HCT116 (cell line): Measurements from ENCODE around the gene CCSER1. TPM values are rescaled to one million over a fixed set of nuclear protein-coding genes. Genes with fewer than 3 reads are reported as not detected.

ENCODE experiments used
- ATAC-seq: fragments of 200-7000 bp; cut with Tn5 transposase; 2 replicates; pipeline ENCODE4 v1.9.1; 2020; ENCODE audit warnings: mild to moderate bottlenecking, moderate library complexity
- BruUV-seq: library from RNA; stranded (reverse); fragments of 400-500 nt; replicated peaks from 2 replicates; lab custom pipeline; 2021; lab: Mats Ljungman, UMichigan
- CTCF ChIA-PET: fragments of 300-600 bp; sonication (Branson Sonifier 250); formaldehyde crosslinking; loops from one replicate; lab custom pipeline; 2021; ENCODE audit warnings: antibody characterized with exemption; lab: Charles Lee
- POLR2A ChIA-PET: fragments of 300-600, 350-600 bp; sonication (Branson Sonifier 250); formaldehyde crosslinking; loops from one replicate; lab custom pipeline; 2021; ENCODE audit warnings: antibody characterized with exemption; lab: Charles Lee
- RAD21 ChIA-PET, 2 experiments: fragments of 300-600 bp; sonication (Branson Sonifier 250); formaldehyde crosslinking; loops; one replicate each; lab custom pipeline; 2023; ENCODE audit warnings: low total read pairs in 2 of 2; ENCODE audit not compliant: uncharacterized antibody in 2 of 2, unreplicated experiment in 2 of 2, low non-redundant PET in 1 of 2; lab: Charles Lee
- DNase-seq: peaks from one replicate; pipeline ENCODE4 v3.0.0-alpha.2; 2010; ENCODE audit warnings: low read depth, low spot score
- H2AFZ ChIP-seq: fragments of 200-600 bp; shearing (Covaris generic), sonication (generic); 2 replicates; pipeline ENCODE4 v1.6.1; 2017; ENCODE audit warnings: low read depth, mixed run types, mixed read lengths, antibody characterized with exemption, low read length; ENCODE audit not compliant: poor library complexity, severe bottlenecking
- H3K27ac ChIP-seq: 2 replicates; pipeline ENCODE4 v1.5.1; 2012; ENCODE audit warnings: low read depth, low read length
- H3K27me3 ChIP-seq: fragments of 200-600 bp; sonication (generic); 2 replicates; pipeline ENCODE4 v1.6.1; 2016; ENCODE audit warnings: mixed run types, low read length, mixed read lengths; ENCODE audit not compliant: insufficient read depth
- H3K36me3 ChIP-seq, 2 experiments: fragments of 200-500 bp in 1 of 2; fragments of 200-600 bp in 1 of 2; sonication (Bioruptor generic) in 1 of 2; sonication (generic) in 1 of 2; 2 replicates each; pipeline versions ENCODE4 v1.5.1 to v1.6.1; 2014 to 2016; ENCODE audit warnings: low read length in 2 of 2, inconsistent platforms in 1 of 2, mixed read lengths in 1 of 2, mixed run types in 1 of 2; ENCODE audit not compliant: insufficient read depth in 2 of 2, control insufficient read depth in 1 of 2
- H3K4me1 ChIP-seq, 2 experiments: fragments of 200-600 bp in 1 of 2; sonication (generic) in 1 of 2; 2 replicates each; pipeline versions ENCODE4 v1.5.1 to v1.6.1; 2012 to 2017; ENCODE audit warnings: low read length in 2 of 2, inconsistent platforms in 1 of 2, mild to moderate bottlenecking in 1 of 2, mixed read lengths in 1 of 2, mixed run types in 1 of 2, moderate library complexity in 1 of 2; ENCODE audit not compliant: insufficient read depth in 2 of 2, control insufficient read depth in 1 of 2
- H3K4me2 ChIP-seq: fragments of 200-600 bp; sonication (generic); 2 replicates; pipeline ENCODE4 v1.6.1; 2017; ENCODE audit warnings: mixed run types, low read length, mixed read lengths
- H3K4me3 ChIP-seq, 2 experiments: fragments of 200-600 bp in 1 of 2; sonication (generic) in 1 of 2; replicated peaks in 1 of 2; 2 replicates each; pipeline ENCODE4 v1.5.1; 2011 to 2016; ENCODE audit warnings: low read length in 2 of 2, control low read depth in 1 of 2, low read depth in 1 of 2, mild to moderate bottlenecking in 1 of 2, mixed read lengths in 1 of 2, mixed run types in 1 of 2
- H3K79me2 ChIP-seq: fragments of 200-600 bp; sonication (generic); 2 replicates; pipeline ENCODE4 v1.6.1; 2017; ENCODE audit warnings: mild to moderate bottlenecking, mixed run types, low read length, moderate library complexity, mixed read lengths; ENCODE audit not compliant: insufficient read depth
- H3K9ac ChIP-seq: fragments of 200-600 bp; sonication (generic); 2 replicates; pipeline ENCODE4 v1.6.1; 2016; ENCODE audit warnings: low read length, mixed read lengths
- H3K9me2 ChIP-seq: fragments of 200-600 bp; sonication (generic), shearing (Covaris generic); 2 replicates; pipeline ENCODE4 v1.6.1; 2017; ENCODE audit warnings: mixed run types, mild to moderate bottlenecking, moderate library complexity; ENCODE audit not compliant: insufficient read depth
- H3K9me3 ChIP-seq, 2 experiments: fragments of 200-500 bp in 1 of 2; fragments of 200-600 bp in 1 of 2; sonication (Bioruptor generic) in 1 of 2; sonication (generic) in 1 of 2; 2 replicates each; pipeline ENCODE4 v1.6.1; 2014 to 2017; ENCODE audit warnings: low read length in 2 of 2, mixed read lengths in 2 of 2, inconsistent platforms in 1 of 2, low read depth in 1 of 2, mild to moderate bottlenecking in 1 of 2, mixed run types in 1 of 2, moderate library complexity in 1 of 2; ENCODE audit not compliant: control insufficient read depth in 1 of 2, insufficient read depth in 1 of 2
- H4K20me1 ChIP-seq: fragments of 200-600 bp; sonication (generic), shearing (Covaris generic); 2 replicates; pipeline ENCODE4 v1.6.1; 2017; ENCODE audit warnings: mixed run types, mild to moderate bottlenecking, moderate library complexity; ENCODE audit not compliant: insufficient read depth
- EGR1 ChIP-seq: IDR thresholded peaks from 2 replicates; pipeline ENCODE4 v1.6.1; 2012; ENCODE audit warnings: low read depth
- ELF1 ChIP-seq: IDR thresholded peaks from 2 replicates; pipeline ENCODE4 v1.6.1; 2012; ENCODE audit warnings: low read depth, borderline replicate concordance
- EZH2phosphoT487 ChIP-seq: fragments of 200-600 bp; IDR thresholded peaks from 2 replicates; pipeline ENCODE4 v1.6.1; 2018; ENCODE audit warnings: antibody characterized with exemption, borderline replicate concordance
- JUND ChIP-seq: IDR thresholded peaks from 2 replicates; pipeline ENCODE4 v1.6.1; 2012
- POLR2A ChIP-seq: IDR thresholded peaks from 2 replicates; pipeline ENCODE4 v1.7.0; 2011; ENCODE audit warnings: borderline replicate concordance; ENCODE audit not compliant: insufficient read depth, insufficient read length; ENCODE audit errors: extremely low read depth
- POLR2AphosphoS5 ChIP-seq: IDR thresholded peaks from 2 replicates; pipeline ENCODE4 v1.6.1; 2011; ENCODE audit warnings: mild to moderate bottlenecking, low read depth, low read length, moderate library complexity
- RAD21 ChIP-seq: IDR thresholded peaks from 2 replicates; pipeline ENCODE4 v1.6.1; 2012; ENCODE audit warnings: low read depth, mild to moderate bottlenecking
- SIN3A ChIP-seq: IDR thresholded peaks from 2 replicates; pipeline ENCODE4 v1.6.1; 2012; ENCODE audit warnings: low read depth
- SRF ChIP-seq: IDR thresholded peaks from 2 replicates; pipeline ENCODE4 v1.6.1; 2012; ENCODE audit warnings: low read depth
- YY1 ChIP-seq: IDR thresholded peaks from 2 replicates; pipeline ENCODE4 v1.6.1; 2011; ENCODE audit warnings: low read length, low read depth, moderate library complexity, mild to moderate bottlenecking; ENCODE audit not compliant: insufficient replicate concordance; ENCODE audit errors: extremely low read depth
- ZFX ChIP-seq: fragments of 450-650 bp; IDR thresholded peaks from 2 replicates; pipeline ENCODE4 v1.6.1; 2017
- ZNF274 ChIP-seq: fragments of 200-500 bp; sonication (Bioruptor generic); IDR thresholded peaks from 2 replicates; pipeline ENCODE4 v1.6.1; 2014; ENCODE audit warnings: mild to moderate bottlenecking, low read depth, low read length, inconsistent platforms
- intact Hi-C: fragments of 100-400 bp; cut with micrococcal nuclease; formaldehyde crosslinking; loops from 2 replicates; pipeline ENCODE4 v1.10.0; 2022
- total RNA-seq: library from RNA; stranded (reverse); gene quantifications from one replicate; pipeline ENCODE4 v1.2.1, GENCODE V29; 2021; ENCODE audit not compliant: unreplicated experiment
- TF ChIP-seq, protein P1 (sequence below): IDR thresholded peaks from 2 replicates; pipeline ENCODE4 v1.6.1; 2011; ENCODE audit warnings: mild to moderate bottlenecking, low read length, moderate library complexity; ENCODE audit not compliant: insufficient replicate concordance; ENCODE audit errors: extremely low read depth
- TF ChIP-seq, protein P2 (sequence below): IDR thresholded peaks from 2 replicates; pipeline ENCODE4 v1.6.1; 2012; ENCODE audit warnings: low read depth
- TF ChIP-seq, protein P3 (sequence below): IDR thresholded peaks from 2 replicates; pipeline ENCODE4 v1.6.1; 2012
- TF ChIP-seq, protein P4 (sequence below): IDR thresholded peaks from 2 replicates; pipeline ENCODE4 v1.6.1; 2012
- TF ChIP-seq, protein P5 (sequence below), 3 experiments: fragments of 200-600 bp in 1 of 3; sonication (generic) in 1 of 3; IDR thresholded peaks in 2 of 3; conservative IDR thresholded peaks in 1 of 3; 2 replicates each; pipeline ENCODE4 v1.5.1; 2012 to 2017; ENCODE audit warnings: low read depth in 2 of 3, low read length in 2 of 3, antibody characterized with exemption in 1 of 3, borderline replicate concordance in 1 of 3, control low read depth in 1 of 3, mild to moderate bottlenecking in 1 of 3, mixed read lengths in 1 of 3, mixed run types in 1 of 3, moderate library complexity in 1 of 3; ENCODE audit not compliant: insufficient read depth in 1 of 3

Gene CCSER1
- total RNA-seq, 1 experiment from 2014 or later: 6.7 TPM

DNA sequence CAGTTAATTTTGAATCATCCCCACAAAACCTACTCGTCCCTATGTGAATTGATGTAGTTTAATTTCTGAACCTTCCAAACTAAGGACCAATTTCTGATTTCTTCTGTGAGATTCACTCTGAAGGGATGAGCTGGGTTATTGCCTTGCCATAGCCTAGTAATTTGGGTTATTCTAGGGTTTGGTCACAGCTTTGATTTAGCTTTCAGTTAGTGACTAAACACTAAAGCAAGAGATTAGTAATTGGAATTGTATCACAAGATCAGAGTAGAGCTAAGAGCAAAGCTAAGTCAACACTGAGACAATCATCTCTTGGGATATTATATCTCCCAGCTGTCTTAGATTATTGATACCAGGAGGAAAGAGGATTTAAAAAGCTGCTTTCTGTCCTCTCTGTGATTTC is 588.0 kb downstream of the CCSER1 start (continued):
- TF ChIP-seq ZNF274: no peak
- TF ChIP-seq RAD21: no peak
- TF ChIP-seq EZH2phosphoT487: no peak
- no peak for TF ChIP-seq SRF
- no peak for TF ChIP-seq POLR2AphosphoS5
- TF ChIP-seq, protein P1, sequence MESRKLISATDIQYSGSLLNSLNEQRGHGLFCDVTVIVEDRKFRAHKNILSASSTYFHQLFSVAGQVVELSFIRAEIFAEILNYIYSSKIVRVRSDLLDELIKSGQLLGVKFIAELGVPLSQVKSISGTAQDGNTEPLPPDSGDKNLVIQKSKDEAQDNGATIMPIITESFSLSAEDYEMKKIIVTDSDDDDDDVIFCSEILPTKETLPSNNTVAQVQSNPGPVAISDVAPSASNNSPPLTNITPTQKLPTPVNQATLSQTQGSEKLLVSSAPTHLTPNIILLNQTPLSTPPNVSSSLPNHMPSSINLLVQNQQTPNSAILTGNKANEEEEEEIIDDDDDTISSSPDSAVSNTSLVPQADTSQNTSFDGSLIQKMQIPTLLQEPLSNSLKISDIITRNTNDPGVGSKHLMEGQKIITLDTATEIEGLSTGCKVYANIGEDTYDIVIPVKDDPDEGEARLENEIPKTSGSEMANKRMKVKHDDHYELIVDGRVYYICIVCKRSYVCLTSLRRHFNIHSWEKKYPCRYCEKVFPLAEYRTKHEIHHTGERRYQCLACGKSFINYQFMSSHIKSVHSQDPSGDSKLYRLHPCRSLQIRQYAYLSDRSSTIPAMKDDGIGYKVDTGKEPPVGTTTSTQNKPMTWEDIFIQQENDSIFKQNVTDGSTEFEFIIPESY: no peak

DNA sequence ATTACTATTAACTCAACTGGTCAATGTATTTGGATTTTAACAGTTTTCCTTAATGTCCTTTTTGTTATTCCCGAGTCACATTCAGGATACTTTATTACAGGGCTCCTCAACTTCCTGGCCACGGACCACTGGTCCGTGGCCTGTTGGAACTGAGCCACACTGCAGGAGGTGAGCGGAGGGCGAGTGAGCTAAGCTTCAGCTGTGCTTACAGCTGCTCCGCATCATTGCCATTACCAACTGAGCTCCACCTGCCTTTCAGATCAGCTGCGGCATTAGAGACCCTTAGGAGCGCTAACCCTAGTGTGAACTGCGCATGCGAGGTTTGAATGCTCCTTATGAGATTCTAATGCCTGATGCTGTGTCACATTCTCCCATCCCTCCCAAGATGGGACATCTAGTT is 591.7 kb downstream of the CCSER1 start:
- intact Hi-C loops: no loop called here
- H3K9me2 ChIP-seq: no peaks in the 10 kb centered on the region
- H3K4me2 ChIP-seq: no peak overlapping the region
- no TSS peak for BruUV-seq
- ChIA-PET CTCF (no interaction called here), RAD21 (no interaction called here), POLR2A (no interaction called here)
- TF ChIP-seq, protein P2, sequence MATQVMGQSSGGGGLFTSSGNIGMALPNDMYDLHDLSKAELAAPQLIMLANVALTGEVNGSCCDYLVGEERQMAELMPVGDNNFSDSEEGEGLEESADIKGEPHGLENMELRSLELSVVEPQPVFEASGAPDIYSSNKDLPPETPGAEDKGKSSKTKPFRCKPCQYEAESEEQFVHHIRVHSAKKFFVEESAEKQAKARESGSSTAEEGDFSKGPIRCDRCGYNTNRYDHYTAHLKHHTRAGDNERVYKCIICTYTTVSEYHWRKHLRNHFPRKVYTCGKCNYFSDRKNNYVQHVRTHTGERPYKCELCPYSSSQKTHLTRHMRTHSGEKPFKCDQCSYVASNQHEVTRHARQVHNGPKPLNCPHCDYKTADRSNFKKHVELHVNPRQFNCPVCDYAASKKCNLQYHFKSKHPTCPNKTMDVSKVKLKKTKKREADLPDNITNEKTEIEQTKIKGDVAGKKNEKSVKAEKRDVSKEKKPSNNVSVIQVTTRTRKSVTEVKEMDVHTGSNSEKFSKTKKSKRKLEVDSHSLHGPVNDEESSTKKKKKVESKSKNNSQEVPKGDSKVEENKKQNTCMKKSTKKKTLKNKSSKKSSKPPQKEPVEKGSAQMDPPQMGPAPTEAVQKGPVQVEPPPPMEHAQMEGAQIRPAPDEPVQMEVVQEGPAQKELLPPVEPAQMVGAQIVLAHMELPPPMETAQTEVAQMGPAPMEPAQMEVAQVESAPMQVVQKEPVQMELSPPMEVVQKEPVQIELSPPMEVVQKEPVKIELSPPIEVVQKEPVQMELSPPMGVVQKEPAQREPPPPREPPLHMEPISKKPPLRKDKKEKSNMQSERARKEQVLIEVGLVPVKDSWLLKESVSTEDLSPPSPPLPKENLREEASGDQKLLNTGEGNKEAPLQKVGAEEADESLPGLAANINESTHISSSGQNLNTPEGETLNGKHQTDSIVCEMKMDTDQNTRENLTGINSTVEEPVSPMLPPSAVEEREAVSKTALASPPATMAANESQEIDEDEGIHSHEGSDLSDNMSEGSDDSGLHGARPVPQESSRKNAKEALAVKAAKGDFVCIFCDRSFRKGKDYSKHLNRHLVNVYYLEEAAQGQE: no peak
- TF ChIP-seq, protein P3, sequence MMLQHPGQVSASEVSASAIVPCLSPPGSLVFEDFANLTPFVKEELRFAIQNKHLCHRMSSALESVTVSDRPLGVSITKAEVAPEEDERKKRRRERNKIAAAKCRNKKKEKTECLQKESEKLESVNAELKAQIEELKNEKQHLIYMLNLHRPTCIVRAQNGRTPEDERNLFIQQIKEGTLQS: no peak
- TF ChIP-seq RAD21: no peak
- TF ChIP-seq EGR1: no peak
- TF ChIP-seq, protein P4, sequence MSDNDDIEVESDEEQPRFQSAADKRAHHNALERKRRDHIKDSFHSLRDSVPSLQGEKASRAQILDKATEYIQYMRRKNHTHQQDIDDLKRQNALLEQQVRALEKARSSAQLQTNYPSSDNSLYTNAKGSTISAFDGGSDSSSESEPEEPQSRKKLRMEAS: no peak
- TF ChIP-seq SIN3A: no peak
- no peak for TF ChIP-seq POLR2AphosphoS5
- TF ChIP-seq EZH2phosphoT487: no peak
- no peak for TF ChIP-seq POLR2A
- TF ChIP-seq, protein P5, sequence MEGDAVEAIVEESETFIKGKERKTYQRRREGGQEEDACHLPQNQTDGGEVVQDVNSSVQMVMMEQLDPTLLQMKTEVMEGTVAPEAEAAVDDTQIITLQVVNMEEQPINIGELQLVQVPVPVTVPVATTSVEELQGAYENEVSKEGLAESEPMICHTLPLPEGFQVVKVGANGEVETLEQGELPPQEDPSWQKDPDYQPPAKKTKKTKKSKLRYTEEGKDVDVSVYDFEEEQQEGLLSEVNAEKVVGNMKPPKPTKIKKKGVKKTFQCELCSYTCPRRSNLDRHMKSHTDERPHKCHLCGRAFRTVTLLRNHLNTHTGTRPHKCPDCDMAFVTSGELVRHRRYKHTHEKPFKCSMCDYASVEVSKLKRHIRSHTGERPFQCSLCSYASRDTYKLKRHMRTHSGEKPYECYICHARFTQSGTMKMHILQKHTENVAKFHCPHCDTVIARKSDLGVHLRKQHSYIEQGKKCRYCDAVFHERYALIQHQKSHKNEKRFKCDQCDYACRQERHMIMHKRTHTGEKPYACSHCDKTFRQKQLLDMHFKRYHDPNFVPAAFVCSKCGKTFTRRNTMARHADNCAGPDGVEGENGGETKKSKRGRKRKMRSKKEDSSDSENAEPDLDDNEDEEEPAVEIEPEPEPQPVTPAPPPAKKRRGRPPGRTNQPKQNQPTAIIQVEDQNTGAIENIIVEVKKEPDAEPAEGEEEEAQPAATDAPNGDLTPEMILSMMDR (IDR thresholded peaks at IDR 0.05 in 2 of 3, conservative IDR thresholded peaks at IDR 0.05 in 1 of 3; ENCODE audit: borderline replicate concordance in 1 of 3, insufficient read depth in 1 of 3, low read depth in 2 of 3, low read length in 2 of 3): no peak
- TF ChIP-seq ELF1: no peak
- TF ChIP-seq SRF: no peak
- no peak for TF ChIP-seq ZFX
- TF ChIP-seq YY1: no peak
- TF ChIP-seq JUND: no peak
- TF ChIP-seq ZNF274: no peak
- DNase-seq (no peak), ATAC-seq (no peak)
- H2AFZ ChIP-seq: no peak overlapping the region
- H3K36me3 ChIP-seq: no peaks in the 10 kb centered on the region
- H4K20me1 ChIP-seq: no peaks in the 10 kb centered on the region
- no peak overlapping the region for H3K27ac ChIP-seq
- no peak overlapping the region for H3K9ac ChIP-seq
- H3K4me1 ChIP-seq: no peaks in the 10 kb centered on the region
- H3K27me3 ChIP-seq: no peaks in the 10 kb centered on the region
- H3K4me3 ChIP-seq: no peak overlapping the region
- H3K79me2 ChIP-seq: no peaks in the 10 kb centered on the region
- no peaks in the 10 kb centered on the region for H3K9me3 ChIP-seq
